ENCODE data around the gene NOTCH4.
"Not testable (repeated sequence)": the region's sequence is repeated elsewhere in the genome, so short reads cannot be mapped to it uniquely, and the experiment has no call there.

The NOTCH4 gene

GRCh38 chr6:32192608-32193039, 31.2 kb downstream of the NOTCH4 start, which contains the start of gene GPSM3:
Gene GPSM3, minus strand, starts transcription at chr6:32192643. Its CDS starts 130 bp downstream, at chr6:32192513.
- DNase-seq, result no peak

GRCh38 chr6:32191696-32192607, 31.9 kb downstream of the NOTCH4 start:
- DNase-seq, result no peak

- DNase-seq, result no peak
Observed at GRCh38 chr6:32190911-32191677, 32.8 kb downstream of the NOTCH4 start.

GRCh38 chr6:32190054-32190851, 33.6 kb downstream of the NOTCH4 start, which contains the start of gene PBX2:
Gene PBX2, minus strand, starts transcription at chr6:32190202. Its CDS starts 287 bp downstream, at chr6:32189915.
- peak; percentile 98 for DNase-seq

- no peak for DNase-seq
Observed at GRCh38 chr6:32189742-32190053, 34.2 kb downstream of the NOTCH4 start.

GRCh38 chr6:32189069-32189741, 34.7 kb downstream of the NOTCH4 start:
- DNase-seq, result peak; percentile 47

GRCh38 chr6:32188381-32189068, 35.3 kb downstream of the NOTCH4 start:
- DNase-seq, result peak; percentile 60

- DNase-seq, result not testable (repeated sequence)
Observed at GRCh38 chr6:32187725-32188380, 36.0 kb downstream of the NOTCH4 start.

GRCh38 chr6:32187009-32187709, 36.7 kb downstream of the NOTCH4 start:
- DNase-seq, result no peak

GRCh38 chr6:32186151-32186840, 37.6 kb downstream of the NOTCH4 start:
- DNase-seq, result peak; percentile 39

- DNase-seq, result peak; percentile 82
Observed at GRCh38 chr6:32185681-32186131, 38.2 kb downstream of the NOTCH4 start.

GRCh38 chr6:32184084-32184640, 39.7 kb downstream of the NOTCH4 start, which contains the start of gene AGER:
Gene AGER, minus strand, starts transcription at chr6:32184253. Its CDS starts 31 bp downstream, at chr6:32184222.
- no peak for DNase-seq

GRCh38 chr6:32183483-32184083, 40.3 kb downstream of the NOTCH4 start:
- DNase-seq, result no peak

GRCh38 chr6:32183030-32183429, 40.8 kb downstream of the NOTCH4 start:
- DNase-seq, result no peak

GRCh38 chr6:32182555-32182981, 41.3 kb downstream of the NOTCH4 start:
- DNase-seq, result no peak

- DNase-seq, result no peak
Observed at GRCh38 chr6:32181915-32182529, 41.8 kb downstream of the NOTCH4 start.

- no peak for DNase-seq
Observed at GRCh38 chr6:32181148-32181702, 42.6 kb downstream of the NOTCH4 start.
